Measurements from ENCODE around the gene ITGAE.
"Not testable (repeated sequence)": the region's sequence is repeated elsewhere in the genome, so short reads cannot be mapped to it uniquely, and the experiment has no call there.

ITGAE gene

DNA sequence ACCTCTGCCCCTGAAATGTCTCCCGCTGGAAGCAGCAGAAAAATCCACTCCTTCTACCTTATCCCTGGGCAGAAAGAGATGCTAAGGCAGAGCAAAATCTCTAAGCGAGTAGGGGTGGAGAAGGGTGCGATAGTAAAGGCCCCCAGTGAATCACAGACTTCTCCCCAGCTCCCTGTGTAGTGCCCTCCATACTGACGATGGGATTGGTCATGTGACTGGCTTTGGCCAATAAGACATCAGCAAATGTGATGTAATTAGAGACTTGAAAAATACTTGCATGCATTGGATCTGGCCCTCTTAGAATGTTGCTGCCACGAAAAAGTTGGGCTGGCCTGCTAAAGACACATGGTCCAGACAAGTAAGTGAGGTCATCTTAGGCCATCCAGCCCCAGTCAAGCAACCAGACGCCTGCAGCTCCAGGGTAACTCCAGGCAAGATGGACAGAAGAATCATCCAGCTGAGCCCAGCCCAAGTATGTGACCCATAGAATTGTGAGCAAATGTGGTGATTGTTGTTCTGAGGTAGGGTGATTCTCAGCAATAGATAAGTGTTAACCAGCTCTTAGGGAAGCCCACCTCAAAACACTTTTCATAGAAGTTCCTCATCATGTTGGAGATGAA is 41.3 kb downstream of the ITGAE start:
- DNase-seq (ENCODE audit: low read depth), result no peak

GRCh38 chr17:3755335-3756030 is 45.5 kb downstream of the ITGAE start:
- no peak for DNase-seq (ENCODE audit: low read depth)

GRCh38 chr17:3754458-3755334 is 46.3 kb downstream of the ITGAE start:
- peak; percentile 66 for DNase-seq (ENCODE audit: low read depth)

DNA sequence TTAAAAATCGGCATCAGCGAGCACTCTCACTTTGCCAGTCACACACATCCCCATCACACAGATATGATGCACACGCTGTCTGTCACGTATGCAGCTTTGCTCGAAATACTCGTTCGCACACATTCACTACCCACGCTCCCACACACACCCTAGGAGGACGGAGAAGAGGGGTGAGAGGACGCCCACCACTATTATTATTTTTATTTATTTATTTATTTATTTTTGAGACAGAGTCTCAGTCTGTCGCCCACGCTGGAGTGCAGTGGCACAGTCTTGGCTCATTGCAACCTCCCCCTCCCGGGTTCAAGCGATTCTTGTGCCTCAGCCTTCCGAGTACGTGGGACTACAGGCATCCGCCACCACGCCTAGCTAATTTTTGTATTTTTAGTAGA is 46.9 kb downstream of the ITGAE start:
- no peak for DNase-seq (ENCODE audit: low read depth)

DNA sequence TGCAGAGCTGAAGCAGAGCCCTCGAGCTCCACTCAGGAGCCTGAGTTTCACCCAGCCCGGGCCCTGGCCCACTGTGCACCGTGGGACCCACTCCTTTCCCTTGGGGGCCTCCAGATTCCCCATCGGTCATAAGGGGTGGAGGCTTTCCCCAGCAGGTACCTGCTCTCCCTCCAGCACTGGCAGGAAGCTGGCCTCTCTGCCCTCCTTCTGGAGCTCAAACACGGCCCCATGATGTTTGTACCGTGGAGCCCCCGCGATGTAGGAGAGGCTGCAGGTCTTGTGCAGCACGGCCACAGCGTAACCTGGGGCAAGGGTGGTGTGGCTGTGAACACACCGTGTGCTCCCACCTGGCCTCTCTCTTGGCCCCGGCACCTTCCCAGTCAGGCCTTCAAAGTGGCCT is 47.4 kb downstream of the ITGAE start:
- DNase-seq (ENCODE audit: low read depth), result no peak

DNA sequence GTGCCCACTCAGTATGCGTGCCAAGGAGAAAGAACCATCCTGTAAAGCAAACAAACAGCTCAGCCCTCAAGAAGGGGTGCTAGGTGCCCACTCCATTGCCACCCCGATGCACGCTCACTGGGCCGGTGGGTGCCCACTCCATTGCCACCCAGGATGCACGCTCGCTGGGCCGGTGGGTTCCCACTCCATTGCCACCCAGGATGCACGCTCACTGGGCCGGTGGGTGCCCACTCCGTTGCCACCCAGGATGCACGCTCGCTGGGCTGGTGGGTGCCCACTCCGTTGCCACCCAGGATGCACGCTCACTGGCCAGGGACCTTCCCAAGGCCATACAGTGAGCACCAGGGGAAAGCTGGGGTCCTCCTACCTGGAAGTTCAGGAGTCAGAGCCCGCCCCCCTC is 49.2 kb downstream of the ITGAE start:
- DNase-seq (ENCODE audit: low read depth), result no peak

- peak; percentile 25 for DNase-seq (ENCODE audit: low read depth)
Observed at GRCh38 chr17:3750926-3751325, 50.1 kb downstream of the ITGAE start.

GRCh38 chr17:3750296-3750695 is 50.7 kb downstream of the ITGAE start:
- no peak for DNase-seq (ENCODE audit: low read depth)

- no peak for DNase-seq (ENCODE audit: low read depth)
Observed at GRCh38 chr17:3748576-3748975, 52.4 kb downstream of the ITGAE start.

GRCh38 chr17:3747805-3748204 is 53.2 kb downstream of the ITGAE start:
- DNase-seq (ENCODE audit: low read depth), result no peak

- no peak for DNase-seq (ENCODE audit: low read depth)
Observed at GRCh38 chr17:3745071-3745470, 55.9 kb downstream of the ITGAE start.

- DNase-seq (ENCODE audit: low read depth), result no peak
Observed at GRCh38 chr17:3744014-3744413, 57.0 kb downstream of the ITGAE start.

GRCh38 chr17:3740611-3741073 is 60.3 kb downstream of the ITGAE start:
- no peak for DNase-seq (ENCODE audit: low read depth)

- no peak for DNase-seq (ENCODE audit: low read depth)
Observed at GRCh38 chr17:3739422-3740124, 61.4 kb downstream of the ITGAE start.

- DNase-seq (ENCODE audit: low read depth), result no peak
Observed at GRCh38 chr17:3738562-3739295, 62.3 kb downstream of the ITGAE start.

GRCh38 chr17:3735515-3735914 is 65.5 kb downstream of the ITGAE start:
- no peak for DNase-seq (ENCODE audit: low read depth)

DNA sequence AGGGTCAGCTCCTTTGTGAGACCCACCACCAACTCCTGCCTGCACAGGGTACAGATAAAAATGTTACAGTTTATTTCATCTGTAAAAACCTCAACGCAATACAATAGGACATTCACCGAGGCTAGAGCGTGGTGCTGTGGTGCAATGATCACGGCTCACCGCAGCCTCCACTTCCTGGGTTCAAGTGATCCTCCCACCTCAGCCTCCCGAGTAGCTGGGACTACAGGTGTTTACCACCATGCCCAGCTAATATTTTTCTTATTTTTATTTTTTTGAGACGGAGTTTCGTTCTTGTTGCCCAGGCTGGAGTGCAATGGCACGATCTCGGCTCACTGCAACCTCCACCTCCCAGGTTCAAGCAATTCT is 66.1 kb downstream of the ITGAE start:
- DNase-seq (ENCODE audit: low read depth), result not testable (repeated sequence)

GRCh38 chr17:3732210-3732621 is 68.8 kb downstream of the ITGAE start:
- DNase-seq (ENCODE audit: low read depth), result no peak

- DNase-seq (ENCODE audit: low read depth), result no peak
Observed at GRCh38 chr17:3730881-3731429, 70.0 kb downstream of the ITGAE start.

DNA sequence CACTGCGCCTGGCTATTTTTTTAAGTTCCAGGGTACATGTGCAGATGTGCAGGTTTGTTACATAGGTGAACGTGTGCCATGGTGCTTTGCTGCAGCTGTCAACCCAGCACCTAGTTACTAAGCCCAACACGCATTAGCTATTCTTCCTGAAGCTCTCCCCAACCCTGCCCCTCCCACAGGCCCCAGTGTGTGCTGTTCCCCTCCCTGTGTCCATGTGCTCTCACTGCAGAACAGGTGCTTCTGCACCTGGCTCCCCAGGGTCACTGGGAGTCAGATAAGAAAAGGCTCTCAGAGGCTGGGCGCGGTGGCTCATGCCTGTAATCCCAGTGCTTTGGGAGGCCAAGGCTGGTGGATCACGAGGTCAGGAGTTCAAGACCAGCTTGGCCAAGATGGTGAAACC is 71.1 kb downstream of the ITGAE start:
- no peak for DNase-seq (ENCODE audit: low read depth)

DNA sequence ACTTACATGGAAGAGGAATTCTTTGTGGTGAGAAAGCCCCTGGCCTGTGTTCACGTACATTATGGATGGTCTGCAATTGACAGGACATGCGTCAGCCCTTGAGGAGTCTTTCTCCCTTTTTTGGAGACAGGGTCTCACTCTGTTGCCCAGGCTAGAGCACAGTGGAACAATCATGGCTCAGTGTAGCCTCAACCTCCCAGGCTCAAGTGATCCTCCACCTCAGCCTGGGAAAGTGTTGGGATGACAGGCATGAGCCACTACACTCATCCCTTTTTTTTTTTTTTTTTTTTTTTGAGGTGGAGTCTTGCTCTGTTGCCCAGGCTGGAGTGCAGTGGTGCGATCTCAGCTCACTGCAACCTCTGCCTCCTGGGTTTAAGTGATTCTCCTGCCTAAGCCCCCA is 72.9 kb downstream of the ITGAE start:
- not testable (repeated sequence) for DNase-seq (ENCODE audit: low read depth)

Measured in activated T-helper 1 cell treated with Interleukin-2 at 50 U/mL for 16 hours (primary cell).